RKO (cell line): ENCODE results near the gene NOS1.
"Not testable (repeated sequence)": the region's sequence is repeated elsewhere in the genome, so short reads cannot be mapped to it uniquely, and the experiment has no call there.

Experiments
- DNase-seq: peaks from one replicate; pipeline ENCODE4 v3.0.0-alpha.2; 2016; ENCODE audit warnings: low spot score

NOS1 gene

GRCh38 chr12:117262749-117263148, 98.7 kb downstream of the NOS1 start:
- no peak for DNase-seq

GRCh38 chr12:117261247-117261646, 100.2 kb downstream of the NOS1 start:
- DNase-seq = peak; percentile 73

GRCh38 chr12:117255386-117255785, 106.0 kb downstream of the NOS1 start:
- no peak for DNase-seq

- no peak for DNase-seq
Measured at GRCh38 chr12:117243488-117243887, 117.9 kb downstream of the NOS1 start.

GRCh38 chr12:117241697-117242096, 119.7 kb downstream of the NOS1 start:
- no peak for DNase-seq

GRCh38 chr12:117240081-117240755, 121.2 kb downstream of the NOS1 start:
- DNase-seq = no peak

GRCh38 chr12:117236456-117237001, 124.9 kb downstream of the NOS1 start:
- peak; percentile 63 for DNase-seq

GRCh38 chr12:117235261-117235660, 126.2 kb downstream of the NOS1 start:
- no peak for DNase-seq

- no peak for DNase-seq
Measured at GRCh38 chr12:117234441-117234840, 127.0 kb downstream of the NOS1 start.

GRCh38 chr12:117231750-117232149, 129.7 kb downstream of the NOS1 start:
- DNase-seq = no peak

GRCh38 chr12:117228239-117228638, 133.2 kb downstream of the NOS1 start:
- DNase-seq = peak; percentile 61

- no peak for DNase-seq
Measured at GRCh38 chr12:117227000-117227653, 134.3 kb downstream of the NOS1 start.

GRCh38 chr12:117226505-117226904, 134.9 kb downstream of the NOS1 start:
- peak; percentile 83 for DNase-seq

- no peak for DNase-seq
Measured at GRCh38 chr12:117225179-117225578, 136.2 kb downstream of the NOS1 start.

- DNase-seq = not testable (repeated sequence)
Measured at GRCh38 chr12:117220947-117221346, 140.5 kb downstream of the NOS1 start.

- no peak for DNase-seq
Measured at GRCh38 chr12:117218149-117218548, 143.3 kb downstream of the NOS1 start.

GRCh38 chr12:117216686-117217085, 144.7 kb downstream of the NOS1 start:
- DNase-seq = no peak

- no peak for DNase-seq
Measured at GRCh38 chr12:117214797-117215196, 146.6 kb downstream of the NOS1 start.

GRCh38 chr12:117213295-117213808, 148.1 kb downstream of the NOS1 start:
- no peak for DNase-seq

GRCh38 chr12:117212563-117213190, 148.7 kb downstream of the NOS1 start:
- DNase-seq = peak; percentile 66

- no peak for DNase-seq
Measured at GRCh38 chr12:117210266-117210918, 151.0 kb downstream of the NOS1 start.

GRCh38 chr12:117209626-117210025, 151.8 kb downstream of the NOS1 start:
- no peak for DNase-seq
